Lung (tissue), 12 donors: ENCODE results near the gene MAP1A. TPM values are rescaled to one million over a fixed set of nuclear protein-coding genes. Genes with fewer than 3 reads are reported as not detected.
A peak's percentile ranks its signal among the peaks of the same experiment; 100 is the strongest.

ENCODE experiments used
- ATAC-seq: fragments of 200-7000 bp; cut with Tn5 transposase; one replicate; pipeline ENCODE4 v1.9.1; 2020; ENCODE audit warnings: moderate number of reproducible peaks; ENCODE audit not compliant: insufficient read depth, low FRiP score
- DNase-seq, 3 donors: peaks; one replicate each; pipeline ENCODE4 v3.0.0-alpha.2; 2013 to 2017
- H3K27ac ChIP-seq, 2 donors: one replicate each; pipeline ENCODE4 v1.5.1; 2013; ENCODE audit warnings: mild to moderate bottlenecking in 2 of 2, moderate library complexity in 2 of 2, control low read depth in 1 of 2, inconsistent platforms in 1 of 2, low read depth in 1 of 2, low read length in 1 of 2
- H3K27me3 ChIP-seq, 3 donors: one replicate each; pipeline ENCODE4 v1.5.1; 2013; ENCODE audit warnings: low read length in 2 of 3; ENCODE audit not compliant: control insufficient read depth in 3 of 3, insufficient read depth in 3 of 3
- H3K36me3 ChIP-seq, 4 donors: one replicate each; pipeline ENCODE4 v1.5.1; 2013; ENCODE audit warnings: low read length in 4 of 4, mild to moderate bottlenecking in 1 of 4, moderate library complexity in 1 of 4; ENCODE audit not compliant: control insufficient read depth in 4 of 4, insufficient read depth in 4 of 4
- H3K4me1 ChIP-seq, 5 donors: one replicate each; pipeline ENCODE4 v1.5.1; 2013; ENCODE audit warnings: low read length in 5 of 5, mild to moderate bottlenecking in 2 of 5, moderate library complexity in 1 of 5; ENCODE audit not compliant: control insufficient read depth in 5 of 5, insufficient read depth in 5 of 5
- H3K4me3 ChIP-seq: one replicate; pipeline ENCODE4 v1.5.1; 2013; ENCODE audit warnings: mild to moderate bottlenecking, control low read depth, moderate library complexity
- H3K9ac ChIP-seq, 2 donors: one replicate each; pipeline ENCODE4 v1.5.1; 2013; ENCODE audit warnings: low read length in 2 of 2, control low read depth in 1 of 2; ENCODE audit not compliant: insufficient read depth in 1 of 2
- H3K9me3 ChIP-seq, 4 donors: one replicate each; pipeline ENCODE4 v1.5.1; 2013; ENCODE audit warnings: low read length in 3 of 4, mild to moderate bottlenecking in 1 of 4, moderate library complexity in 1 of 4; ENCODE audit not compliant: control insufficient read depth in 4 of 4, insufficient read depth in 3 of 4
- CTCF ChIP-seq: IDR thresholded peaks from 2 replicates; pipeline ENCODE4 v1.5.1; 2012; ENCODE audit warnings: mild to moderate bottlenecking; ENCODE audit errors: control extremely low read depth, extremely low read depth
- WGBS, 2 donors: extraction: QIAGEN DNeasy Blood & Tissue Kit; methylation state at CpG; one replicate each; pipeline ENCODE4 v1.1.7; 2013; 5-methylcytosine and 5-hydroxymethylcytosine counted together
- polyA plus RNA-seq, 2 donors: library from polyadenylated mRNA; stranded (reverse); fragments of 200-250 nt; gene quantifications; one replicate each; pipeline ENCODE4 v1.2.1, GENCODE V29; 2013
- total RNA-seq, 2 donors: library from RNA; depleted of rRNA in 1 of 2; stranded (reverse); fragments of >200 nt in 1 of 2; gene quantifications; one replicate each; pipeline ENCODE4 v1.2.1, GENCODE V29; 2014 to 2021
- donor health status: control.
- donor health status: control.
- donor health status: Bipolar disorder and iron deficiency.
- donor health status: healthy.
- donor health status: DM: yes; HTN: yes; CAD: no.

Gene MAP1A
- total and polyA plus RNA-seq, 4 donors: 1.8 to 17.8 (median 5.3) TPM

DNA sequence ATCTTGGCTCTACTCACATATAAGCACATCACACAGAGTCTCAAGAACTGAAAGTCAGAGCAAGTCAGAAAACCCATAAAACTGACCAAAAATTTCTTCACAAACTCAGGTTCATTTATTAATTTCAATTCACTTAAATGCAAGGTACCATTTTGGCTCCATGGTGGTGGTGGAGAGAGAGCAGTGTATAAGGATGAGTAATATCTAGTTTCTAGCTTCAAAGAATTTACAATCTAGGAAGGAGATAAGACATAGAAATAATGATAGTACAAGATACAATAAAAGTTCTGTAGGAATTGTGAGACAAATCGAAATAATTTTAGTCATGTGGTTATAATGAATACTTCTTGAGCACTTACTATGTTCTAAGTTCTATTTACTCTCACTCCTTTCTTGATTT, 17.8 kb upstream of the MAP1A start:
- 88 to 98% methylated on average over 1 of the region's 1 CpG for WGBS, 2 donors
- no peak for ATAC-seq
- H3K4me3 ChIP-seq: no peak overlapping the region
- no peaks in the 10 kb centered on the region for H3K27me3 ChIP-seq
- TF ChIP-seq CTCF: no peak
- H3K9me3 ChIP-seq: no peaks in the 10 kb centered on the region
- no peak for DNase-seq
- no peaks in the 10 kb centered on the region for H3K4me1 ChIP-seq
- no peaks in the 10 kb centered on the region for H3K36me3 ChIP-seq
- H3K9ac ChIP-seq: no peak overlapping the region
- H3K27ac ChIP-seq: no peak overlapping the region

DNA sequence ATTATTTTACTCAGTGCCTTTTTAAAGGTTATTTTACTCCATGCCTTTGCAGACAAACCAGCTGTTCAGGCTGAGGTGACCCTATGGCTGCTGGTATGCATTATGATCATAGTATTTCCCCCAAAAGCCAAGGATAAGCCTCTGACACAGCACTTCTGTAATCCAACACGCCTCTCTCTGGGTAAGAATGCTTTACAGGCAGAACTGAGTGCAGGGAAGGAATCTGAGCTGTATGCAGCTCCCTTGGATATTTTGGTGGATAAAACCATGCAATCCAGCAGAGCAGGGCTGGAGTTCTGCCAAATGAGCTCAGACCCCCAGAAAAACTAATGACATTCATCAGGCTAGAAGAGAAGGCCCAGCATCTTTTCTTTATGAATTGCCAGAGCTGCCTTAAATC, 11.7 kb upstream of the MAP1A start:
- peaks cover 0 to 25% (median 10%) of the 10 kb centered on the region in 5 donors for H3K4me1 ChIP-seq
- H3K36me3 ChIP-seq: no peaks in the 10 kb centered on the region
- H3K9ac ChIP-seq: peak overlapping the region in 1 of 2 donors; percentile 13
- no peak overlapping the region for H3K27ac ChIP-seq
- peak; percentile 82 to 88 (median 88) for DNase-seq
- 67 to 85% methylated on average over 1 of the region's 1 CpG for WGBS, 2 donors
- no peak for TF ChIP-seq CTCF
- no peak for ATAC-seq
- H3K27me3 ChIP-seq: no peaks in the 10 kb centered on the region
- no peak overlapping the region for H3K4me3 ChIP-seq
- H3K9me3 ChIP-seq: no peaks in the 10 kb centered on the region

- H3K27ac ChIP-seq: no peak overlapping the region
- no peak for TF ChIP-seq CTCF
- H3K4me1 ChIP-seq: peaks cover 0 to 34% (median 10%) of the 10 kb centered on the region in 5 donors
- ATAC-seq: no peak
- peak overlapping the region in 1 of 2 donors; percentile 61 for H3K9ac ChIP-seq
- no peak overlapping the region for H3K4me3 ChIP-seq
- H3K9me3 ChIP-seq: no peaks in the 10 kb centered on the region
- no peaks in the 10 kb centered on the region for H3K36me3 ChIP-seq
- no peak for DNase-seq
- no peaks in the 10 kb centered on the region for H3K27me3 ChIP-seq
- WGBS, 2 donors: 92 to 93% methylated on average over 1 of the region's 1 CpG
These were observed 9.0 kb upstream of the MAP1A start for GRCh38 chr15:43508421-43508820.

GRCh38 chr15:43508991-43509659, 8.3 kb upstream of the MAP1A start:
- Histone ChIP-seq H3K4me1 (peaks cover 0 to 35% (median 10%) of the 10 kb centered on the region in 5 donors), H3K9ac (peak overlapping the region in 1 of 2 donors; percentile 61), H3K9me3 (no peaks in the 10 kb centered on the region), H3K27me3 (no peaks in the 10 kb centered on the region), H3K36me3 (no peaks in the 10 kb centered on the region), H3K4me3 (no peak overlapping the region), H3K27ac (peak overlapping the region in 1 of 2 donors; percentile 95)
- ATAC-seq (no peak), DNase-seq (peak in 2 of 3 donors; percentile 25 to 36)
- 66 to 84% methylated on average over 9 of the region's 9 CpGs for WGBS, 2 donors
- no peak for TF ChIP-seq CTCF
